GM21737 (cell line): ENCODE measurements around the gene PDILT.
"Not testable (repeated sequence)": the region's sequence is repeated elsewhere in the genome, so short reads cannot be mapped to it uniquely, and the experiment has no call there.

Experiments used
- ATAC-seq: cut with Tn5 transposase; IDR thresholded peaks from one replicate; pipeline ENCODE4 v1.9.1; 2021; ENCODE audit warnings: mild to moderate bottlenecking, moderate library complexity; ENCODE audit not compliant: unreplicated experiment

PDILT gene

GRCh38 chr16:20326321-20326720, 78.2 kb downstream of the PDILT start:
- ATAC-seq: no peak

GRCh38 chr16:20325005-20325404, 79.5 kb downstream of the PDILT start:
- ATAC-seq: no peak

- ATAC-seq: no peak
These were observed 80.9 kb downstream of the PDILT start for GRCh38 chr16:20323591-20324117.

GRCh38 chr16:20322696-20323095, 81.8 kb downstream of the PDILT start:
- ATAC-seq: no peak

DNA sequence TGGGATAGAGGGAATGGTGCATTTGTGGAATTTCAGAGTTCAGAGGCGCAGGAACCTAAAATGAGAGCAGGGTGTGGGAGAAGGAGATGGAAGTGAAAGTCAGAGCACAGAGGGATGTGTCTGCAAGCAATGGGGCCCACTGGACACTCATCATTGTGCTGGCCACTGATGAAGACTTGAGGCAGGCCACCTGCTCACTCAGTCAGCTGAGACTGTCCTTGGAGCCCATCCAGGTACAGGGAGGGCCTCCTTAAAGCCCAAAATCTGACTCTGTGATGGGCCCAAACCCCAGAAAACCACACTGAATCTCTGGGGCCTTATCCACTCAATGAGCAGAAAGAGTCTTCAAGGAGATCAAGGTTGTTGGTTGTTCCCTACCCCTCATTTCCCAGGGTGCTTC, 82.9 kb downstream of the PDILT start:
- ATAC-seq: no peak

DNA sequence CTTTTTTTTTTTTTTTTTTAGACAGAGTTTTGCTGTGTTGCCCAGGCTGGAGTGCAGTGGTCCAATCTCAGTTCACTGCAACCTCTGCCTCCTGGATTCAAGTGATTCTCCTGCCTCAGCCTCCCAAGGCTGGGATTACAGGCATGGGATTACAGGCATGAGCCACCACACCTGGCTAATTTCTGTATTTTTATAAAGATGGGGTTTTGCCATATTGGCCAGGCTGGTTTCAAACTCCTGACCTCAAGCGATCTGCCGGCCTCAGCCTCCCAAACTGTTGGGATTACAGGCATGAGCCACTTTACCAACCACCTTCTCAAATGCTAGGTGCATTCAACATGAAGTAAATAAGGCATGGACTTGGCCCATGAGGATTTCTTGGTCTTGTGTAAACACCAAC, 83.5 kb downstream of the PDILT start:
- not testable (repeated sequence) for ATAC-seq

GRCh38 chr16:20320592-20320991, 83.9 kb downstream of the PDILT start:
- no peak for ATAC-seq

GRCh38 chr16:20320178-20320577, 84.4 kb downstream of the PDILT start:
- no peak for ATAC-seq

DNA sequence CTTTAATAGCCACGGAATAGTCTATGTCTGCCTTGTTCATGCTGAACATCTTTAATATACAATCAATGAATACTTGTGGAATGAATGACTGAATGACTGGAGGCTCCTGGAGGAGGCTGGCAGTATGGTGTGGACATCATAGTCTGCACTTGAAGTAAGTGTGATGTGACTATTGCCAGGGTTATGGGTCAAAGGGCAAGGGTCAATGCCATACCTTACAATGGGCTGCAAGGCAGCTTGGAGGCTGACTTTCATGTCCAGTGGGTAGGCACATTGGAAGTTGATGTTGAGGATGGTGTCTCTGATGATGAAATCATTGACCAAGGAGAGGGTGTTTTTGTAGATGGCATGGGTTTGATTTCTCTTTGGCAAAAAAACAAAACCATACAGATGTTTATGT, 85.1 kb downstream of the PDILT start:
- no peak for ATAC-seq

DNA sequence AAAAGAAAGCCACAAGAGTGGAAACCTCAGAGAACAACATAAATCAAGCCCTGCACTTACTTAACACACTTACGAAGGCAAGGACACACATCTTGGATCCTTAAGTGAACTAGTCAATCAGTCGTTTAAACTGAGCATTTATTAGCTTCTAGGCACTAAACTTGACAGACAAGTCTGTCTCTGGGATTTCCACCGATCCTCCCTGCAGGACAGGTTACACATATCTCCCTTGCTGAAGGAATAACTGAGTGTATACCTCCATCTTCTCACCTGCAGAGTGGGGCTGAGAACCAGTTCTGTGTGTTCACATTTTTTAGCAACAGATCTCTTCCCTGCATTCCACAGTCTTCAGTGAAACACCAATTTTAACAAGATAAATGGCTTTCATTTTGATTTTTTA, 86.1 kb downstream of the PDILT start:
- no peak for ATAC-seq

- ATAC-seq: no peak
These were observed 86.5 kb downstream of the PDILT start for GRCh38 chr16:20318006-20318405.

GRCh38 chr16:20317117-20317516, 87.4 kb downstream of the PDILT start:
- no peak for ATAC-seq

DNA sequence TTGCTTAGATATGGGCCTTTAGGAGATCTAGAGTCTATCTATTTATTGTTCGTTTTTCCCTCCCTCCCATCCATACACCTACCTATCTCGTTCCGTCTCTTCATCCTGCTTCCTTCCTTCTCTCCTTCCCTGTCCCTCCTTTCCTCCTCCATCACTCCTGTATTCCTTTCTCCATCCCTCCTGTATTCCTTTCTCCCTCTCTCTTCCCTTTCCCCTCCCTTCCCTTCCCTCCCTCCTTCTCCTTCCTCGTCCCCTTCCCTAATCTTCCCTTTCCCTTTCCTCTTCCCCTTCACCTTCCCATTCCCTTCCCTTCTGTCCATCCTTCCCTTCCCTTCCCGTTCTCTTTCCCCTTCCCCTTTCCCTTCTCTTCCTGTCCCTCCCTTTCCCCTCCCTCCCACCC, 87.8 kb downstream of the PDILT start:
- no peak for ATAC-seq

GRCh38 chr16:20315764-20316163, 88.8 kb downstream of the PDILT start:
- ATAC-seq: no peak

GRCh38 chr16:20314575-20314974, 90.0 kb downstream of the PDILT start:
- no peak for ATAC-seq

DNA sequence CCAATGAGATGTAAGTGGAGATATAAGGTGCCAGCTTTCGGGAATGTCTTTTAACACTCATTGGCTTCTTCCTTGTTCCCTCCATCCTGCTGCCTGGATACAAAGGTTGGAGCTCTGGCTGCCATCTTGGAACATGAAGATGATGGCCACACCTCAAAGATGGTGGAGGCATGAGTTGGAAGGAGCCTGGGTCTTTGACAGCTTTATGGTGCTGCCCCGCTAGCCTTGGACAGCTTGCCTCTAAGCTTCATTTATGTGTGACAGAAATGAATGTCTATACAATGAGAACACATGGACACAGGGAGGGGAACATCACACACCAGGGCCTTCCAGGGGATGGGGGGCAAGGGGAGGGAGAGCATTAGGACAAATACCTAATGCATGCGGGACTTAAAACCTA, 90.8 kb downstream of the PDILT start:
- ATAC-seq: no peak

- not testable (repeated sequence) for ATAC-seq
These were observed 91.9 kb downstream of the PDILT start for GRCh38 chr16:20312536-20313095.

DNA sequence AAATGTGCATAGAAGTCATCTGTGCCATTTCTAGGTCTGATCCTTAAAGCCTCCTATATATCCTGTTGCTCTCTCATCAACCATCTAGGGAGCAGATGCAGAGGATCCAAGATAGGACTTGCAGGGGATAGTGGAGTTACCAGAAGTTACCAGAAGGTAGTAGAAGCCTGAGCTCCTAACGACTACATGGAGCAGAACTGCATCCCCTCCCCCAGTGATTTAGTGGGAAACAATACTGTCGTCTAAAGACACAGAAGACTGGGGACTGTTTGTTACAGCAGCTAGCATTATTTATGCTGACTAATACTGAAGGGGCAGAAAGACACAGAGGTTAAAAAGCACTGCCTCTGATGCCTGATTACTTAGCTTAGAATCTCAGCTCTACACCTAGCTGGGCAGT, 93.0 kb downstream of the PDILT start:
- ATAC-seq: no peak

- ATAC-seq: no peak
These were observed 93.8 kb downstream of the PDILT start for GRCh38 chr16:20310421-20311395.

GRCh38 chr16:20309786-20310185, 94.8 kb downstream of the PDILT start:
- no peak for ATAC-seq
